Germinal center (tissue), 1 donor: ENCODE results near the gene PFDN2.

Experiments
- DNase-seq: peaks from one replicate; pipeline ENCODE4 v3.0.0; 2012; ENCODE audit warnings: mixed read lengths, low spot score

The PFDN2 gene

DNA sequence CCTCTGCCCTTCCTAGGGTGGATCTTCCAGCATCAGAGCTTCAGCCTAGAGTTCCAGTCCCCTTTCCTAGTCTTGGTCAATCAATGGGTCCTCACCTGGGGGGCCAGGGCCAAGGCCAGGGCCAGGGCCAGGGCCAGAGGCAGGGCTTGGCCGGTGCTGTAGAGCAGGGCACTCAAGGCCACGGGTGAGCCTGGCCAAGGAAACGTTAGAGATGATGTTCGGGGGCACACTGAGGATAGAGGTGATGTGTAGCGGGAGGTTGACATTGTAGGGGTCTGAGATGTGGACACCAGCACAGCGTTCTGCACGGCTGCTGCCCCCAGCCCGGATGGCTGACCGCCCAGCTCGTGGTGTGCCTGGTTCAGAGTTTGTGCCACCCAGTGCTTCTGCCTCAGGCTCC, 66.6 kb downstream of the PFDN2 start:
- no peak for DNase-seq
